Osteocyte (in vitro differentiated cells): ENCODE data around the gene THEMIS. TPM values are rescaled to one million over a fixed set of nuclear protein-coding genes. Genes with fewer than 3 reads are reported as not detected.

Source experiments
- DNase-seq: peaks from one replicate; pipeline ENCODE4 v3.0.0; 2021; ENCODE audit warnings: mixed read lengths; ENCODE audit not compliant: unreplicated experiment; ENCODE audit errors: extremely low spot score
- H3K27ac Mint-ChIP-seq: one replicate; pipeline ENCODE4 v1.8.0; 2021; ENCODE audit warnings: mild to moderate bottlenecking, mixed read lengths; ENCODE audit not compliant: unreplicated experiment
- H3K27me3 Mint-ChIP-seq: one replicate; pipeline ENCODE4 v1.8.0; 2021; ENCODE audit warnings: mixed read lengths; ENCODE audit not compliant: unreplicated experiment
- H3K36me3 Mint-ChIP-seq: one replicate; pipeline ENCODE4 v1.8.0; 2021; ENCODE audit warnings: mixed read lengths; ENCODE audit not compliant: unreplicated experiment
- H3K4me1 Mint-ChIP-seq: one replicate; pipeline ENCODE4 v1.8.0; 2021; ENCODE audit warnings: mixed read lengths; ENCODE audit not compliant: unreplicated experiment
- H3K4me3 Mint-ChIP-seq: one replicate; pipeline ENCODE4 v1.8.0; 2021; ENCODE audit warnings: mild to moderate bottlenecking, moderate library complexity, mixed read lengths; ENCODE audit not compliant: unreplicated experiment
- H3K9me3 Mint-ChIP-seq: one replicate; pipeline ENCODE4 v1.8.0; 2021; ENCODE audit warnings: mixed read lengths; ENCODE audit not compliant: unreplicated experiment
- total RNA-seq: library from RNA; stranded (reverse); gene quantifications from 2 replicates; pipeline ENCODE4 v1.2.1, GENCODE V29; 2021
- TF ChIP-seq, protein P1 (sequence below): fragments of 200-600 bp; sonication (generic); IDR thresholded peaks from 2 replicates; pipeline ENCODE4 v1.5.0; 2021; ENCODE audit warnings: antibody characterized with exemption, mild to moderate bottlenecking, moderate library complexity

Gene THEMIS
- total RNA-seq, 1 donor from 2014 or later, result not detected

DNA sequence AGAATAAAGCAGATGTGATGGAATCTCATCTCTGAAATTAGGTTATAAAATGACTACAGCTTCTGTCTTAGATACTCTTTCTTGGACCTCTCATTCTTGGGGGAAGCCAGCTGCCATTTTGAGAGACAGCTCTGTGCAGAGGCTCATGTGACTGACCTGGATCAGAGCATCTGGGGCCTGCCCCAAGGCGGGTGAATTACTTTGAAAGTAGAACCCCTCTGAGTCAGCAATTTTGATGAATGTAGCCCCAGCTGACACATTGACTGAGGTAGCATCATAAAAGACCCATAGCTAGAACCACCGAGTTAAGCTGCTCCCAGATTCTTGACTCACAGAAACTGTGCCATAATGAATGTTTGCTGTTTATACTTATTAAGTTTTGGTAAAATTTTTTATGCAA, 124.5 kb downstream of the THEMIS start:
- DNase-seq, result no peak
- peak overlapping the region; percentile 84 for H3K27ac Mint-ChIP-seq
- TF ChIP-seq, protein P1, sequence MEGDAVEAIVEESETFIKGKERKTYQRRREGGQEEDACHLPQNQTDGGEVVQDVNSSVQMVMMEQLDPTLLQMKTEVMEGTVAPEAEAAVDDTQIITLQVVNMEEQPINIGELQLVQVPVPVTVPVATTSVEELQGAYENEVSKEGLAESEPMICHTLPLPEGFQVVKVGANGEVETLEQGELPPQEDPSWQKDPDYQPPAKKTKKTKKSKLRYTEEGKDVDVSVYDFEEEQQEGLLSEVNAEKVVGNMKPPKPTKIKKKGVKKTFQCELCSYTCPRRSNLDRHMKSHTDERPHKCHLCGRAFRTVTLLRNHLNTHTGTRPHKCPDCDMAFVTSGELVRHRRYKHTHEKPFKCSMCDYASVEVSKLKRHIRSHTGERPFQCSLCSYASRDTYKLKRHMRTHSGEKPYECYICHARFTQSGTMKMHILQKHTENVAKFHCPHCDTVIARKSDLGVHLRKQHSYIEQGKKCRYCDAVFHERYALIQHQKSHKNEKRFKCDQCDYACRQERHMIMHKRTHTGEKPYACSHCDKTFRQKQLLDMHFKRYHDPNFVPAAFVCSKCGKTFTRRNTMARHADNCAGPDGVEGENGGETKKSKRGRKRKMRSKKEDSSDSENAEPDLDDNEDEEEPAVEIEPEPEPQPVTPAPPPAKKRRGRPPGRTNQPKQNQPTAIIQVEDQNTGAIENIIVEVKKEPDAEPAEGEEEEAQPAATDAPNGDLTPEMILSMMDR, result no peak
- no peak overlapping the region for H3K4me3 Mint-ChIP-seq
- H3K36me3 Mint-ChIP-seq, result no peaks in the 10 kb centered on the region
- no peaks in the 10 kb centered on the region for H3K9me3 Mint-ChIP-seq
- H3K27me3 Mint-ChIP-seq, result no peaks in the 10 kb centered on the region
- peaks cover 32% of the 10 kb centered on the region for H3K4me1 Mint-ChIP-seq

DNA sequence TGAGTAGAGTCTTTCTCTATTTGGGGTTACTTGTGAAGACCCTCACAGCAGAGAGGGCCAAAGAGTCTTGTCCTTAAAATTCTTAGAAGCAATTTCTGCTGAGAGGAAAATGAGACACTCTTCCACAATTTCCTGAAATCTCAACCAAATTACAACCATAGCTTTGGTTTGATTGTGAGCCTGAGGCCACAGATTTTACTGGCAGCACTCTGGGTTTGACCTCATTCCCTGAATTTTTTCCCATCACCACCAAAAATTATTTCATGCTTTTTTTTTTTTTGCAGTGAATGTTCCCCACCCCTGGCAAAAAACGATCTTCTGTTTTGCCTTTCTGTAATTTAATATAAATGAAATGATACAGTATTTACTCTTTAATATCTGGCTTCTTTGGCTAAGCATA, 125.5 kb downstream of the THEMIS start:
- Mint-ChIP-seq H3K36me3 (no peaks in the 10 kb centered on the region), H3K9me3 (no peaks in the 10 kb centered on the region), H3K4me3 (peak overlapping the region; percentile 50), H3K27ac (peak overlapping the region; percentile 84), H3K27me3 (no peaks in the 10 kb centered on the region), H3K4me1 (peaks cover 32% of the 10 kb centered on the region)
- TF ChIP-seq, protein P1, result no peak
- DNase-seq, result no peak

DNA sequence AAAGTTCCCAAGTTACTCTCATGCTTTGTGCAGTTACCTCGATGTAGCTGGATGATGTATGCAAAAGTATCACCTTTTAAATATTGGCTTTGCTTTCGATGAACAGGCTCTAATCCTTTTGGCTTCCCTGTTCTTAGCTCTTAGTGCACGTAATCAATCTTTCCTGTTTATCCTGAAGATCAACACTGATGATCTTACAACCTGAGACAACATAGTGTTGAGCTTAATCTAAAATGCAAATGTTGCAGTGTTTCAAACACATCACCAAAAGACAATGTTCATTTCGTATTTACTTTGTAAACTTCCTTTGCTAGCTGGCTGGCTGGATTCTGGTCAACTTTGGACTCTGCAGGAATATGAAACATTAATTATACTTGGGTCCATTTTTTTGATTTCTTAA, 132.1 kb downstream of the THEMIS start:
- no peak overlapping the region for H3K4me3 Mint-ChIP-seq
- H3K27me3 Mint-ChIP-seq, result no peaks in the 10 kb centered on the region
- no peak overlapping the region for H3K27ac Mint-ChIP-seq
- no peak for DNase-seq
- no peaks in the 10 kb centered on the region for H3K36me3 Mint-ChIP-seq
- TF ChIP-seq, protein P1, result no peak
- peaks cover 6% of the 10 kb centered on the region for H3K4me1 Mint-ChIP-seq
- no peaks in the 10 kb centered on the region for H3K9me3 Mint-ChIP-seq

DNA sequence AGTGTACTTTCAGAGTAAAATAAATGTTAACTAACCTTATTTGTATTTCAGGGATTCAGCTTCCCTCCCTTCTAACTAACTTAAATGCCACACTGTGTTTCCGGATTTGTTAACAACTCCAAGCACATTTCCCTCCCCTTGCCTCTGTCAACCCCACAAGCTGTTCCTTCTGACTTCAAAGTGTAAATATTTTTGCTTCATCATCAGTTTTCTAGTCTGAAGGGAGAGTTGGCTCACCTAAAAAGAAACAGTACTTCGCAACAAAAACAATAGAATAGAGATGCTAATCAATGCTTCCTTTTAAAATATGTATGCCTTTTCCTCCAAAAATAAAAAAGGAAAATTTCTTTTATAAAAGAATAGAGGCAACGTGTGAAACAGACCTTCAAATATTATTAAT, 132.6 kb downstream of the THEMIS start:
- TF ChIP-seq, protein P1, result no peak

DNA sequence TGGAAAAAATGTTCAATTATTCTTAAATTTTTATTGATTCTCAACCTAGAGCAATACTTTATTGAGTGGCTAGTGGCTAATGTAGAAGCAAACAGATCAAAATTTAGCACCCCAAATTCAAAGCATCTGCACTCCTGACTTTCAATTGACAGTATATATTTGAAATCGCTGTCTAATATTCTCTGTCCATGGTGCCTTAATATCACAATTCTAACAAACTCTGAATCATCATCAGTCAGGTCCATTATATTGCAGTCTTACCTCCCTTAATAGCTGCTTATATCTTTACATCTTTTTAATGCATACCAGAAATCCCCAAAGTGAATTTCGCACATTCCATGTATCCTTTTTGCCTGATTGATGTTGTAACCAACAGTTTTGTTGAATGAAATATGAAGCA, 134.9 kb downstream of the THEMIS start:
- DNase-seq, result no peak
- no peaks in the 10 kb centered on the region for H3K4me1 Mint-ChIP-seq
- H3K36me3 Mint-ChIP-seq, result no peaks in the 10 kb centered on the region
- no peak overlapping the region for H3K27ac Mint-ChIP-seq
- no peak overlapping the region for H3K4me3 Mint-ChIP-seq
- TF ChIP-seq, protein P1, result no peak
- no peaks in the 10 kb centered on the region for H3K9me3 Mint-ChIP-seq
- H3K27me3 Mint-ChIP-seq, result no peaks in the 10 kb centered on the region

More for the DNA sequence above, 132.6 kb downstream of the THEMIS start:
- DNase-seq, result no peak
- H3K4me3 Mint-ChIP-seq, result no peak overlapping the region
- H3K9me3 Mint-ChIP-seq, result no peaks in the 10 kb centered on the region
- no peak overlapping the region for H3K27ac Mint-ChIP-seq
- no peaks in the 10 kb centered on the region for H3K27me3 Mint-ChIP-seq
- no peaks in the 10 kb centered on the region for H3K36me3 Mint-ChIP-seq
- H3K4me1 Mint-ChIP-seq, result peaks cover 6% of the 10 kb centered on the region
